H9 (cell line): ENCODE results near the gene PPT1. TPM values are rescaled to one million over a fixed set of nuclear protein-coding genes. Genes with fewer than 3 reads are reported as not detected.
"Not testable (repeated sequence)": the region's sequence is repeated elsewhere in the genome, so short reads cannot be mapped to it uniquely, and the experiment has no call there.

Experiments
- DNase-seq: peaks from one replicate; pipeline ENCODE4 v3.0.0-alpha.2; 2017
- H2AFZ ChIP-seq: one replicate; pipeline ENCODE4 v1.6.1; 2013; ENCODE audit warnings: mild to moderate bottlenecking, low read length, control low read depth, moderate library complexity
- H2AK5ac ChIP-seq: 2 replicates; pipeline ENCODE4 v1.6.1; 2013; ENCODE audit warnings: low read length, control low read depth, mixed read lengths; ENCODE audit not compliant: insufficient read length
- H2BK120ac ChIP-seq: one replicate; pipeline ENCODE4 v1.6.1; 2013; ENCODE audit warnings: low read depth, mild to moderate bottlenecking, low read length, control low read depth, inconsistent platforms; ENCODE audit not compliant: poor library complexity, severe bottlenecking
- H2BK12ac ChIP-seq: 2 replicates; pipeline ENCODE4 v1.6.1; 2013; ENCODE audit warnings: low read length, control low read depth, mixed read lengths, low read depth; ENCODE audit not compliant: insufficient read length
- H2BK15ac ChIP-seq: 2 replicates; pipeline ENCODE4 v1.6.1; 2013; ENCODE audit warnings: low read depth, low read length, control low read depth
- H2BK20ac ChIP-seq: one replicate; pipeline ENCODE4 v1.6.1; 2013; ENCODE audit warnings: low read depth, mild to moderate bottlenecking, low read length, control low read depth, inconsistent platforms; ENCODE audit not compliant: poor library complexity, severe bottlenecking
- H2BK5ac ChIP-seq: 2 replicates; pipeline ENCODE4 v1.6.1; 2013; ENCODE audit warnings: low read length, control low read depth, mixed read lengths; ENCODE audit not compliant: insufficient read length
- H3K14ac ChIP-seq: 2 replicates; pipeline ENCODE4 v1.6.1; 2013; ENCODE audit warnings: low read length, control low read depth; ENCODE audit not compliant: insufficient read depth
- H3K18ac ChIP-seq: 2 replicates; pipeline ENCODE4 v1.6.1; 2013; ENCODE audit warnings: low read depth, mild to moderate bottlenecking, mixed read lengths, low read length, control low read depth; ENCODE audit not compliant: insufficient read length
- H3K23ac ChIP-seq: 2 replicates; pipeline ENCODE4 v1.6.1; 2013; ENCODE audit warnings: low read length, control low read depth, mixed read lengths, low read depth; ENCODE audit not compliant: insufficient read length
- H3K23me2 ChIP-seq: 2 replicates; pipeline ENCODE4 v1.6.1; 2013; ENCODE audit warnings: low read depth, mild to moderate bottlenecking, mixed read lengths, low read length, control low read depth; ENCODE audit not compliant: insufficient read length, poor library complexity, severe bottlenecking
- H3K27ac ChIP-seq: 2 replicates; pipeline ENCODE4 v1.5.1; 2013; ENCODE audit warnings: low read length, control low read depth, mixed read lengths, low read depth; ENCODE audit not compliant: insufficient read length
- H3K27me3 ChIP-seq: 2 replicates; pipeline ENCODE4 v1.6.1; 2013; ENCODE audit warnings: low read length, control low read depth, inconsistent platforms; ENCODE audit not compliant: insufficient read depth
- H3K4ac ChIP-seq: 2 replicates; pipeline ENCODE4 v1.6.1; 2013; ENCODE audit warnings: low read depth, mild to moderate bottlenecking, control low read depth, inconsistent platforms, low read length, moderate library complexity
- H3K4me1 ChIP-seq: 2 replicates; pipeline ENCODE4 v1.6.1; 2013; ENCODE audit warnings: low read length, control low read depth, inconsistent platforms; ENCODE audit not compliant: insufficient read depth
- H3K4me2 ChIP-seq: 2 replicates; pipeline ENCODE4 v1.6.1; 2013; ENCODE audit warnings: low read length, control low read depth, mixed read lengths; ENCODE audit not compliant: insufficient read length, insufficient read depth
- H3K56ac ChIP-seq: 2 replicates; pipeline ENCODE4 v1.6.1; 2013; ENCODE audit warnings: low read depth, mild to moderate bottlenecking, mixed read lengths, low read length, control low read depth; ENCODE audit not compliant: insufficient read length
- H3K79me1 ChIP-seq: 2 replicates; pipeline ENCODE4 v1.6.1; 2013; ENCODE audit warnings: low read depth, mild to moderate bottlenecking, moderate library complexity, low read length, control low read depth, inconsistent platforms; ENCODE audit not compliant: insufficient read depth, poor library complexity, severe bottlenecking
- H3K79me2 ChIP-seq: 2 replicates; pipeline ENCODE4 v1.6.1; 2013; ENCODE audit warnings: low read length, control low read depth, inconsistent platforms; ENCODE audit not compliant: insufficient read depth
- H3K9ac ChIP-seq: 2 replicates; pipeline ENCODE4 v1.6.1; 2013; ENCODE audit warnings: low read length, control low read depth, mixed read lengths; ENCODE audit not compliant: insufficient read length; ENCODE audit errors: extremely low read depth
- H3K9me3 ChIP-seq: one replicate; pipeline ENCODE4 v1.6.1; 2013; ENCODE audit warnings: low read depth, low read length, inconsistent platforms; ENCODE audit not compliant: control insufficient read depth
- H3T11ph ChIP-seq: one replicate; pipeline ENCODE4 v1.6.1; 2013; ENCODE audit warnings: mild to moderate bottlenecking, low read length, control low read depth, inconsistent platforms
- H4K20me1 ChIP-seq: one replicate; pipeline ENCODE4 v1.6.1; 2013; ENCODE audit not compliant: control insufficient read depth, insufficient read length, insufficient read depth
- H4K5ac ChIP-seq: 2 replicates; pipeline ENCODE4 v1.6.1; 2013; ENCODE audit warnings: low read depth, mild to moderate bottlenecking, mixed read lengths, low read length, control low read depth; ENCODE audit not compliant: insufficient read length
- H4K8ac ChIP-seq: replicated peaks from 2 replicates; pipeline ENCODE4 v1.6.1; 2013; ENCODE audit warnings: low read length, control low read depth, mixed read lengths, low read depth; ENCODE audit not compliant: insufficient read length
- H4K91ac ChIP-seq: 2 replicates; pipeline ENCODE4 v1.6.1; 2013; ENCODE audit warnings: low read depth, mild to moderate bottlenecking, moderate library complexity, mixed read lengths, low read length, control low read depth; ENCODE audit not compliant: insufficient read length
- H3K27ac Mint-ChIP-seq, 3 experiments: 2 replicates in 2 of 3; 3 replicates in 1 of 3; pipeline ENCODE4 v1.8.0; 2020 to 2021; ENCODE audit warnings: mixed read lengths in 3 of 3, mild to moderate bottlenecking in 1 of 3, moderate library complexity in 1 of 3
- H3K27me3 Mint-ChIP-seq: 2 replicates; pipeline ENCODE4 v1.8.0; 2021; ENCODE audit warnings: low read depth, mild to moderate bottlenecking, moderate library complexity, mixed read lengths
- H3K36me3 Mint-ChIP-seq, 3 experiments: 2 replicates in 2 of 3; 3 replicates in 1 of 3; pipeline ENCODE4 v1.8.0; 2020 to 2021; ENCODE audit warnings: low read depth in 3 of 3, mixed read lengths in 3 of 3; ENCODE audit not compliant: insufficient read depth in 1 of 3
- H3K4me1 Mint-ChIP-seq, 2 experiments: 2 replicates each; pipeline ENCODE4 v1.8.0; 2020; ENCODE audit warnings: mixed read lengths in 2 of 2
- H3K4me3 Mint-ChIP-seq, 2 experiments: 2 replicates in 1 of 2; 3 replicates in 1 of 2; pipeline ENCODE4 v1.8.0; 2020 to 2021; ENCODE audit warnings: mild to moderate bottlenecking in 2 of 2, mixed read lengths in 2 of 2, moderate library complexity in 1 of 2
- H3K9me3 Mint-ChIP-seq, 2 experiments: 2 replicates in 1 of 2; 3 replicates in 1 of 2; pipeline ENCODE4 v1.8.0; 2020; ENCODE audit warnings: mild to moderate bottlenecking in 2 of 2, mixed read lengths in 2 of 2, moderate library complexity in 1 of 2
- CTCF ChIP-seq: fragments of 200-600 bp; sonication (generic); conservative IDR thresholded peaks from 3 replicates; pipeline ENCODE4 v1.8.0; 2021; ENCODE audit warnings: antibody characterized with exemption, mild to moderate bottlenecking
- WGBS: extraction: QIAGEN DNeasy Blood & Tissue Kit; methylation state at CpG from one replicate; pipeline ENCODE4 v1.1.7; 2013; ENCODE audit warnings: missing lambda C conversion rate, low lambda C conversion rate, mixed read lengths; ENCODE audit not compliant: insufficient read length; ENCODE audit errors: extremely low coverage; 5-methylcytosine and 5-hydroxymethylcytosine counted together
- total RNA-seq: library from RNA; stranded (reverse); gene quantifications from 2 replicates; pipeline ENCODE4 v1.2.1, GENCODE V29; 2021

PPT1 gene
- total RNA-seq, 1 experiment from 2014 or later, result 109 TPM

- H3K9me3 Mint-ChIP-seq, H2BK12ac ChIP-seq, H3K4me2 ChIP-seq, H2BK5ac ChIP-seq, H3K23ac ChIP-seq, H3K9ac ChIP-seq, H3K27me3 ChIP-seq, H3K18ac ChIP-seq, H4K5ac ChIP-seq, H3K79me1 ChIP-seq, H2BK120ac ChIP-seq, H3K23me2 ChIP-seq, H3K4me3 Mint-ChIP-seq, H2AFZ ChIP-seq, H4K8ac ChIP-seq, H3K56ac ChIP-seq, H3K27ac Mint-ChIP-seq, H3K4ac ChIP-seq, H2AK5ac ChIP-seq, H3T11ph ChIP-seq, H4K91ac ChIP-seq, H3K79me2 ChIP-seq, H3K14ac ChIP-seq, H3K27ac ChIP-seq, H3K9me3 ChIP-seq, H3K4me1 ChIP-seq, H2BK20ac ChIP-seq, H4K20me1 ChIP-seq, H3K27me3 Mint-ChIP-seq, H2BK15ac ChIP-seq, H3K4me1 Mint-ChIP-seq: not testable (repeated sequence)
- WGBS, result no CpG with 5 or more reads among the region's 11 CpGs
- TF ChIP-seq CTCF, result peak; percentile 75
- peaks cover 29 to 74% (median 38%) of the 10 kb centered on the region in 3 experiments for H3K36me3 Mint-ChIP-seq
- peak; percentile 74 for DNase-seq
Observed at GRCh38 chr1:40084750-40085149, 12.3 kb downstream of the PPT1 start.
